ENCODE measurements around the gene FASTK.

Gene FASTK

DNA sequence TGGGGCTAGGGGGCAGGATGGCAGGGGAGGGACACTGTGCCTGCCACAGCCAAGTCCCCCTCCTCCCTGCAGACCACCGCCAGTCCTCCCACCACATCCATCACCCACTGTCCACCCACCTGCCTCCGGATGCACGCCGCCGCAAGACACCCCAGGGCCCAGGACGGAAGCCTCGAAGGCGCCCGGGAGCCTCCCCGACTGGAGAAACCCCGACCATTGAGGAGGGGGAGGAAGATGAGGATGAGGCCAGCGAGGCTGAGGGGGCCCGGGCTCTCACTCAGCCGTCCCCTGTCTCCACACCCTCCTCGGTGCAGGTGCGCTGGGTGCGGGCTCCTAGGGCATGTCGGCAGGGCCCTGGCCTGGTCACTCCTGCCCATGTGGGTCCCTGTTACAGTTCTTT is 16.2 kb downstream of the FASTK start:
- TF ChIP-seq, protein P1, sequence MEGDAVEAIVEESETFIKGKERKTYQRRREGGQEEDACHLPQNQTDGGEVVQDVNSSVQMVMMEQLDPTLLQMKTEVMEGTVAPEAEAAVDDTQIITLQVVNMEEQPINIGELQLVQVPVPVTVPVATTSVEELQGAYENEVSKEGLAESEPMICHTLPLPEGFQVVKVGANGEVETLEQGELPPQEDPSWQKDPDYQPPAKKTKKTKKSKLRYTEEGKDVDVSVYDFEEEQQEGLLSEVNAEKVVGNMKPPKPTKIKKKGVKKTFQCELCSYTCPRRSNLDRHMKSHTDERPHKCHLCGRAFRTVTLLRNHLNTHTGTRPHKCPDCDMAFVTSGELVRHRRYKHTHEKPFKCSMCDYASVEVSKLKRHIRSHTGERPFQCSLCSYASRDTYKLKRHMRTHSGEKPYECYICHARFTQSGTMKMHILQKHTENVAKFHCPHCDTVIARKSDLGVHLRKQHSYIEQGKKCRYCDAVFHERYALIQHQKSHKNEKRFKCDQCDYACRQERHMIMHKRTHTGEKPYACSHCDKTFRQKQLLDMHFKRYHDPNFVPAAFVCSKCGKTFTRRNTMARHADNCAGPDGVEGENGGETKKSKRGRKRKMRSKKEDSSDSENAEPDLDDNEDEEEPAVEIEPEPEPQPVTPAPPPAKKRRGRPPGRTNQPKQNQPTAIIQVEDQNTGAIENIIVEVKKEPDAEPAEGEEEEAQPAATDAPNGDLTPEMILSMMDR (IDR thresholded peaks at IDR 0.05; ENCODE audit: low read depth, low read length, missing control alignments) = no peak
- DNase-seq (ENCODE audit: low read depth) = no peak
- H3K4me3 ChIP-seq (ENCODE audit: low read depth, low read length) = no peak overlapping the region

DNA sequence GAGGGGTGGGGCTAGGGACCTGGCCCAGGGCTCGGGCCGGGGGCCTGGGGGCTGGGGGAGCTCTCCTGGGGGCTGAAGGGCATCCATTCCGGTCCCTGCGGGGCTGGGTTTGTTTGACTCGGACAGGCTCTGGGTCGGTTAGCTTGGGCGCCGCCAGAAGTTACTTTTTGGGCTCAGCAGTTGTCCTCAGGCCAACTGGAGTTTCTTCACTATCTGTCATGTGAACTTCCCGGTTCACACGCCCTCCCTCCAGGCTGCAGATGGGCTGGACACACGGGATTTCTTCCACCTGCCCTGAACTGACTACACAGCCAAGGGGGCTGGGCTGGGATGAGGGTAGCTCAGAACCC is 17.4 kb downstream of the FASTK start:
- no peak overlapping the region for H3K4me3 ChIP-seq (ENCODE audit: low read depth, low read length)
- TF ChIP-seq, protein P1 (IDR thresholded peaks at IDR 0.05; ENCODE audit: low read depth, low read length, missing control alignments) = no peak
- DNase-seq (ENCODE audit: low read depth) = no peak

DNA sequence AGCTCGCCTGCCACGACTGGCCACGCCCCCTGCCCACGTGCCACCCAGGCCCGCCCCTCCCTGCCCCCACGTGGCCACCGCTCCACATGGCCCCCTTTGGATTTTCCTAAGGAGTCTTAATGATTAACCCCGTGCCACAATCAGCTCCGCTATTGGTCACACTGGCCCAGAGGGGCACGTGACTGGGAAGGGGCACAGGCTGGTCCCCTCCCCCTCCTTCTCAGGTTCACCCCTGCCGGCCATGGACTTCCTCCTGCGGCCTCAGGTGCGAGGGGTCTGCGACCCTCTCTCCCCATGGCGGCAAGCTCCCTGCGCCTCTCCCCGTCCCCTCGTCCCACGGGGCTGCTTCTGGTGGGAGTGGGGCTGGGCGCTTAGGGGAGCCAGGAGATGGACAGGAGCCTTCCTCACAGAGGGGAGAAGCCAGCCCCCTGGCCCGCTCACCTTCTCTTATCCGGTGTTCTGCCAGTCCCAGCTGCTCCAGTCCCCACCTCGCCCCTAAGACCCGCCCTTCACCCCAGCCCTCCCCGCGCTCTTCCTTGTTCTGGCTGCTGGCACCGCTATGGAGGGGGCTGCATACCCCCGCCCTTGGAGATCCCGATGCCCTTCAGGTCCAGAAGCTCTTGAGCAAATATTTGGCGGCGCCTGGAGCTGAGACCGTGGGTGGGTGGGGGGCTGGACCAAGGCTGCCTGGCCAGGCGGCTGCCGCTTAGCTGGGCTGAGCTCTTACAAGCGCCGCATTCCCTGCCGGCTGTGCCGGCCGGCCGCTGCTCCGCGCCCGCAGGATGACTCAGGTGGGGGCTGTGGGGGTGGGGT is 18.0 kb downstream of the FASTK start:
- DNase-seq (ENCODE audit: low read depth) = no peak
- no peak overlapping the region for H3K4me3 ChIP-seq (ENCODE audit: low read depth, low read length)
- TF ChIP-seq, protein P1 (IDR thresholded peaks at IDR 0.05; ENCODE audit: low read depth, low read length, missing control alignments) = no peak

DNA sequence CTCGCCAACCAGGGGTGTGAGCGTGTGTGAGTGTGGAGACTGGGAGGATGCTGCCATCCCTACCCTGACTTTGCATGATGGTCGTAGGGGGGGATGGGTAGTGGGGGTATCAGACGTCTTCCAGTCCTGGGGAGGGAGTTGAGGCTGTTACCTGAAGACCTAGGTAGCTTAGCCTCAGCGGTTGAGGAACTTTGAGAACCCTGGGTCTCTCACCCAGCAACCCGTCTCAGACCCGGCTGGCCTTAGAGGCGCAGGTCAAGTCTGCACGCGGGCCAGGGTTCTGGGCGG is 18.6 kb downstream of the FASTK start:
- no peak overlapping the region for H3K4me3 ChIP-seq (ENCODE audit: low read depth, low read length)
- TF ChIP-seq, protein P1 (IDR thresholded peaks at IDR 0.05; ENCODE audit: low read depth, low read length, missing control alignments) = no peak
- DNase-seq (ENCODE audit: low read depth) = no peak

DNA sequence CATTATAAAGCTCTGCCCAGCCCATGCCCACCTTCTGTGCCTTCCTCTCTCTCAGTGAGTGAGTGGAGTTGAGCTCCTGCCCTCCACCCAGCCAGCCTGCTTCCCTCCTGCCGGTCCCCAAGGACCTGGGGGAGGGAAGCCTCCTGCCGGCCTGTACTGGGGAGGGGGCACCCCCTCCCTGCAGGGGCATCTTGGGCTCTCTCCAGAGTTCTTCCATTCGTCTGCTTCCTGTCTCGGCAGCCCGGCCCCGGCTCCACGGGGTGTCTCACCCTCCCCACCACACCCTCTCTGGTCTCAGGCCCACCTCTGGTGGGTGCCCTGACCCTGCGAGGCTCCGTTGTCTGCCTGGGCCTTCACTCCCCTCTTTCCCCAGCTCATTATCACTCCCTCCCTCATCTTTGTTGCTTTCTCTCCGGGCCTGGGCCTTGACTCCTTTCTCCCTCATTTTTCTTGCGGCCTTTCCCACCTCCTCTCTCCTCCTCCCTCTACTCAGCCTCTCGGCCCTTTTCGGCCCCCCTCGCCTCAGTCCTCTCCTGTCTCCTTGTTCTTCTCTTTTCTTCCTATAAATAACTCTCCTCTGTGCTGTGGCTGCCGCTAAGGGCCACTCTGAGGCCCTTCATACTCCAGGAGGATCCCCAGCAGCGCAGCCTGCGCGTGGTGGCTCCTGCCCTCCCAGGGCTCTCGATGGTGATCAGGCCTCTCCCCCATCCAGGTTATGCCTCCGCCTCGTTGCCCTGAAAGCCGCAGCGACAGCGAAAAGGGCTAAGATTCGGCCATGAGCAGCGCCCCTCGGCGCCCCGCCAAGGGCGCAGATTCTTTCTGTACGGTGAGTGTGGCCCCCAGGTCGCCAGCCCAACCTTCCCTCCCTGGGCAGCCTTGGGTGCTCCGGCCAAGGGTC is 19.1 kb downstream of the FASTK start:
- TF ChIP-seq, protein P1 (IDR thresholded peaks at IDR 0.05; ENCODE audit: low read depth, low read length, missing control alignments) = no peak
- DNase-seq (ENCODE audit: low read depth) = no peak
- H3K4me3 ChIP-seq (ENCODE audit: low read depth, low read length) = no peak overlapping the region

DNA sequence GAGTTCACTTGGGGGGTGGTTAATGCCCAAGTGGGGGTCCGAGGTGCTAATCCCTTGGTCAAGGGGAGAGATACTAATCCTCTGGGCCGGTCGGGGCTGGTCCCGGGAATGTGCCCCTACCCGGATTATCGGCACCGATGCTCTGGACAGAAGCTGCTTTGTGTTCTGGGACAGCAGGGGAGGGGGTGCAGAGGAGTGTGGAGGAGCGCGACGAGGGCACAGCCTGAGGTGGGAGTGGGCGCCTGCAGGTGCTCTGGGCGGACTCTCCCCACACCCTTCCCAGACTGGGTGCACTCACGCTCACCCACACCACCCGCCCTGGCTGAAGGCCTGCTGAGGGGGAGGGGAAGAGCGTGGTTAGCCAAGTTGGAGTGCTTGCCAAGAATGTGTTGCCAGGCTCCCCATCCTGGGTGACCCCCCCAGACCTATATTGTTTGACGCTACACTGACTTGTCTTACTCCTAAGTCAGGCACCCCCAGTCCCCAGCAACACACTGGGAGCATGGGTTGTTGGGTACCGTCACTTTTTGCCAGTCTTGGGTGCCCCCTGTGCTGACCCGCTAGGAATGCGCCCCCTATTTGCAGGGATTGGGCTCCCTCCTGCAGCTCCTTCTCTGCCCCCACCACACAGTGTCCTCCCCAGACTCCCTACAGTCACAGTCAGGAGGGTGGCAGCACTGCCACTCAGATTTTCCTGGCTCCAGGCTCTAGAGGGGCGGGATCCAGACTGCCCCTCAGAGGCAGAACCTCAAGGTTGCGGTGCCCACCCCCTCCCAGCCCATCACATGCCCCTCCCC is 20.0 kb downstream of the FASTK start:
- DNase-seq (ENCODE audit: low read depth) = no peak

More for the DNA sequence above, 20.0 kb downstream of the FASTK start:
- peak overlapping the region; percentile 64 for H3K4me3 ChIP-seq (ENCODE audit: low read depth, low read length)
- TF ChIP-seq, protein P1 (IDR thresholded peaks at IDR 0.05; ENCODE audit: low read depth, low read length, missing control alignments) = peak; percentile 17

Measured in GM12864 (cell line).